HG02610 (cell line): ENCODE results near the gene ALG1L2.
"Not testable (repeated sequence)": the region's sequence is repeated elsewhere in the genome, so short reads cannot be mapped to it uniquely, and the experiment has no call there.

Experiments used
- ATAC-seq: cut with Tn5 transposase; IDR thresholded peaks from one replicate; pipeline ENCODE4 v1.9.1; 2021; ENCODE audit warnings: mild to moderate bottlenecking, moderate library complexity; ENCODE audit not compliant: unreplicated experiment

ALG1L2 gene

DNA sequence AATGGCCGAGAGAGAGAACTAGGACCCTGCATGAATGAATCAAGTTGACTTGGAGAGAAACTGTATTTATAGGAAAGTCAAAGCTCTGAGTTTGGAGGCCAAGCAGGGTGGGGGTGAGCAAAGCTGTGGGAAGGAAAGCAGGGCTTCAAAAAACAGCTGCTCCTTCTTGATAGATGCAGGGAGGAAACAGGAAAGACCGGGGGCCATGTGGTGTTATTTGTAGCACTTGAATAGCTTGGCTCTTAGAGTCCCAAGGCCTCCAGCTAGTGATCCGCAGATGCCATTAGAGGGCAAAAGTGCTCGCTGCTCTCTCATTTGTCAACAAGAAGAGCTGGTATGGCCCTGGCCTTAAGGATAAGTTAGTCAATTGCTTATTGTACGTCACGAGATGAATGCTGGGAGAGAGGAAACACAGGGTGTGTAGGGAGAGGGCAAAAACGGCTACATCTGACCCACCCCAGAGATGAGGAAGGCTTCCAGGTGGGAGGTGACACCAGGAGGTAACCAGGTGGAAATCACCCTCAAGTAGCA lies at the start of gene ALG1L2:
ALG1L2 (plus strand) TSS at position 481 of the 531 bp plus-strand sequence. CDS start 186 bp downstream, outside the sequence.
- ATAC-seq = no peak

DNA sequence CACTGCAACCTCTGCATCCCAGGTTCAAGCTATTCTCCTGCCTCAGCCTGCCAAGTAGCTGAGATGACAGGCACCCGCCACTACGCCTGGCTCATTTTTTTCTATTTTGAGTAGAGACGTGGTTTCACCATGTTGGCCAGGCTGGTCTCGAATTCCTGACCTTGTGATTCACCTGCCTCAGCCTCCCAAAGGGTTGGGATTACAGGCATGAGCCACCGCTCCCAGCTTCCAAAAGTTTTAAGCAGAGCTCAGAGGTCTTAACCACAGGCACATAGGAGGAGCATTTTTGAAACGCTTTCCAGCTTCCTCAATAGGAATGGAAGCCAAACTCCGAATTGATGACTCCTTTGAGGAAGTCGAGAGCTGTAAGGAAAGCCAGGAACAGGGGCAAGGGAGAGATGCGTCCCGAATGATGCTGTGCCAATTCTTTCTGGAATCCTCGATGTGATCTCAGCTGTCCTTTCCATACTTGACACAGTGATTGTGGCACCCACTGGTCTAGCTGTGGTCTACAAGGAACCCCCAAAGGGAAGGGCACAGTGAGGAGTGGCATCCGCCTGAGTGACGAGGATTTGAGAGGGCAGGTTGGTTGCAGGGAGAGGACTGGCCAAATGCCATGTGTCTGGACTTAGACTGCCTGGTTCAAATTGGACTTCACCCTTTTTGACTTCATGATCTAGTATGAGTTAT lies 44.4 kb upstream of the ALG1L2 start:
- not testable (repeated sequence) for ATAC-seq

DNA sequence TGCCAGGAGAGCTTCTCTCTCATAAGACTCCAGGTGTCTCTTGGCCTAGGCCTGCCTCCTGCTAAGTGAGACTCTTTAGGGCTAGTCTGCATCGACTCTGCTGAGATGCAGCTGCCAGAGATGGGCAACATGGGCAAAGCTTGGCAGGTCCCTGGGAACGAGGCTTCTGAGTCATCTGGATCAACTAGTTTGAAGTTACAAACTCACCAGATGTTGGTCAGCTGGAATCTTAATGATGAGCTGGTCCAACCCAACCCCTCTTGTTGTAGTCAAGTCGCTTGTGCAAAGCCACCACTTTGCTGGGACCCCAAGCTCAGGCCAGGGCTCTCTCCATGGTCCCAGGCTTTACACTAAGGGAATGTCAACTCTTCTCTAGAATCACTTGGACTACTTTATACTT lies 38.9 kb upstream of the ALG1L2 start:
- not testable (repeated sequence) for ATAC-seq

DNA sequence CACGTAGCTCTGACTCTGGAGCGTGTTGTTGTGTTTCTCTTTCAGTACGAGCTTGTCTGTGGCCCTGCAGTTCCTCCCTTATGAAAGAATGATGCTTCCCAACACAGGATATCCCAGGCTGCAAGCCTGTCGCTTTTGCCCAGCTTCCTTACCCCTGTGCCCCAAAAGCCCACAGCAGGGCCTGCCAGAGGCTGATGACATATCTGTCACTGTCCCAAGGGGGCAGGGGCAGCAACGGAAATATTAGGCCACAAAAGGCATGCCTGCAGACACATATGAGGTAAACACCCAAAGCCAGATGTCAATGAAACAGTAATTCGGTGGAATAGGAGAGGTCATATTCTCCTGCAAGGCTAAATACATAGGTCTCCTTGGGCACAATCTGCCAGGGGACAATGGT lies 38.0 kb upstream of the ALG1L2 start:
- not testable (repeated sequence) for ATAC-seq

GRCh38 chr3:130044370-130044769 lies 37.3 kb upstream of the ALG1L2 start:
- ATAC-seq = no peak

- no peak for ATAC-seq
Measured at GRCh38 chr3:130048726-130049125, 32.9 kb upstream of the ALG1L2 start.

GRCh38 chr3:130052366-130052765 lies 29.3 kb upstream of the ALG1L2 start:
- not testable (repeated sequence) for ATAC-seq

DNA sequence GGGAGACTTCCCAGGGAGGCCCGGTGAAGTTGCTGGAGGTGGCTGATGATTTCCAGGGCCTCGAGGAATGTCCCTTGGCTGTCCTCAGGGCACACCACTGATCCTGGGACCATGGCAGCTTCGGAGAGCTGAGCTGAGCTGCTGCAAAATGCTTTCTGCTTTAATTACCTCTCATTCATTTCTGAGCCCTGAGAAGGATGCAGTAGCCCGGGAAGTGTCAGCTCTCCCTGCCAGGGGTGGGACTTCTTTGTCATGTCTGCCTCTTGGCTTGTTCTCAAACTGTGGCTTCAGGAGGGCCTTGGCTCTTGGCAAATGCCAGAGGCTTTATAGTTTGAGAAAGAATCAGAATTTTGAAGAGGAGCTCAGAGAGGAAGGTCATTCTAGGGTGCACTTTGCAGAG lies 28.7 kb upstream of the ALG1L2 start:
- not testable (repeated sequence) for ATAC-seq

DNA sequence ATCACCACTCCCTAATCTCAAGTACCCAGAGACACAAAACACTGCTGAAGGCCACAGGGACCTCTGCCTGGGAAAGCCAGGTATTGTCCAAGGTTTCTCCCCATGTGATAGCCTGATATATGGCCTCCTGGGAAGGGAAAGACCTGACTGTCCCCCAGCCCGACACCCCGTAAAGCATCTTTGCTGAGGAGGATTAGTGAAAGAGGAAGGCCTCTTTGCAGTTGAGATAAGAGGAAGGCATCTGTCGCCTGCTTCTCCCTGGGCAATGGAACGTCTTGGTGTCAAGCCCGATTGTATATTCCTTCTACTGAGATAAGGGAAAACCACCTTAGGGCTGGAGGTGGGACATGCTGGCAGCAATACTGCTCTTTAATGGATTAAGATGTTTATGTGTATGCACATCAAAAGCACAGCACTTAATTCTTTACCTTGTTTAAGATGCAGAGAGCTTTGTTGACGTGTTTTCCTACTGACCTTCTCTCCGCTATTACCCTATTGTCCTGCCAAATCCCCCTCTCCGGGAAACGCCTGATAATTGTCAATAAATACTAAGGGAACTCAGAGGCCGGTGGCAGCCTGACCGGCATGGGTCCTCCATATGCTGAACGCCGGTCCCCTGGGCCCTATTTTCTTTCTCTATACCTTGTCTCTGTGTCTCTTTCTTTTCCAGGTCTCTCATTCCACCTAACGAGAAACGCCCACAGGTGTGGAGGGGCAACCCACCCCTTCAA lies 23.9 kb upstream of the ALG1L2 start:
- not testable (repeated sequence) for ATAC-seq

DNA sequence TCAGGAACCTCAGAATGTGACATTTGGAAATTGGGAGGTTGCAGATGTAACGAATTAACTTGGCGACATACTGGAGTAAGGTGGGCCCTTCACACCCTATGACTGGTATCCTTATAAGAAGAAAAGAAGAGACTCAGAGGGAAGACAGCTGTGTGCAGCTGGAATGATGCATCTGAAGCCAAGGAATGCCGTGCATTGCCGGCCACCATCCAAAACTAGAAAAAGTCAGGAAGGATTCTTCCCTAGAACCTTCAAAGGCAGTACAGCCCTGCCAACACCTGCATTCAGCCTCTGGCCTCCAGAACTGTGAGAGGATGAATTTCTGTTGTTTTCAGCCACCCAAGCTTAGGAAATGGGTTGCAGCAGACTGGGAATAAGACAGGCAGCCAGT lies 23.4 kb upstream of the ALG1L2 start:
- not testable (repeated sequence) for ATAC-seq

GRCh38 chr3:130058716-130059115 lies 22.9 kb upstream of the ALG1L2 start:
- not testable (repeated sequence) for ATAC-seq

DNA sequence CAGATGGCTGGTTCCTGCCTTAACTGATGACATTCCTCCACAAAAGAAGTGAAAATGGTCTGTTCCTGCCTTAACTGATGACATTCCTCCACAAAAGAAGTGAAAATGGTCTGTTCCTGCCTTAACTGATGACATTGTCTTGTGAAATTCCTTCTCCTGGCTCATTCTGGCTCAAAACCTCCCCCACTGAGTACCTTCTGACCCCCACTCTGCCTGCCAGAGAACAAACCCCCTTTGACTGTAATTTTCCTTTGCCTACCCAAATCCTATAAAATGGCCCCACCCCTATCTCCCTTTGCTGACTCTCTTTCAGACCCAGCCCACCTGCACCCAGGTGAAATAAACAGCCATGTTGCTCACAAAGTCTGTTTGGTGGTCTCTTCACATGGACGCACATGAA lies 22.5 kb upstream of the ALG1L2 start:
- not testable (repeated sequence) for ATAC-seq

GRCh38 chr3:130073582-130073981 lies 8.0 kb upstream of the ALG1L2 start:
- no peak for ATAC-seq

DNA sequence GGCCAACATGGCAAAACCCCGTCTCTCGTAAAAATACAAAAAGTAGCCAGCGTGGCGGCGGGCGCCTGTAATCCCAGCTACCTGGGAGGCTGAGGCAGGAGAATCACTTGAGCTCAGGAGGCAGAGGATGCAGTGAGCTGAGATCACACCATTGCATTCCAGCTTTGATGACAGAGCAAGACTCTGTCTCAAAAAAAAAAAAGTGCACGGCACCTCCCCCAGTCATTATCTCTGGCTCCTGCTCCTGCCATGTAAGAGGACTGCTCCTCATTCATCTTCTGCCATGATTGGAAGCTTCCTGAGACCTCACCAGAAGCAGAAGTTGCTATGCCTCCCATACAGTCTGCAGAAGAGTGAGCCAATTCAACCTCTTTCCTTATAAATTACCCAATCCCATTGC lies 4.0 kb upstream of the ALG1L2 start:
- ATAC-seq = no peak

GRCh38 chr3:130083363-130084090 lies 1.9 kb downstream of the ALG1L2 start:
- not testable (repeated sequence) for ATAC-seq

DNA sequence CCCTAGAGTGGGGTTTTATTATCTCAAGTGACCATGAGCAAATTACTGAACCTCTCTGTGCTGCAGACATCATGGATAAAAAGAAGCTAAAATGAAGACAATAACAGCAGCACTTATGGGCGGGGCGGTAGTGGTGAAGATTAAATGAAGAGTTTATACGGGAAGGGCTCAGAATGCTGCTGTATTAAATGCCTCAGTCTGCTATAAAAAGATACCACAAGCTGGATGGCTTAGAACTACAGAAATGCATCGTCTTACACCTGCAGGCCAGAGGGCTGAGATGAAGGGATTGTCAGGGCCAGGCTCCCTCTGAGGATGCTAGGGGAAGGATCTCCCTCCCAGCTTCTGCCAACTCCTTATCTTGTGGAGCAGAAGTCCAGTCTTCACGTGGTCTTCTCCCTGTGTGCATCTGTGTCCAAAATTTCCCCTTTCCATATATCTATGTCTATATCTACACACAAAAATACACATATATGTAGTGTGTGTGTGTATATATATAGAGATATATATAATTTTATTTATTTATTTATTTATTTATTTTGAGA lies 2.9 kb downstream of the ALG1L2 start:
- ATAC-seq = no peak

DNA sequence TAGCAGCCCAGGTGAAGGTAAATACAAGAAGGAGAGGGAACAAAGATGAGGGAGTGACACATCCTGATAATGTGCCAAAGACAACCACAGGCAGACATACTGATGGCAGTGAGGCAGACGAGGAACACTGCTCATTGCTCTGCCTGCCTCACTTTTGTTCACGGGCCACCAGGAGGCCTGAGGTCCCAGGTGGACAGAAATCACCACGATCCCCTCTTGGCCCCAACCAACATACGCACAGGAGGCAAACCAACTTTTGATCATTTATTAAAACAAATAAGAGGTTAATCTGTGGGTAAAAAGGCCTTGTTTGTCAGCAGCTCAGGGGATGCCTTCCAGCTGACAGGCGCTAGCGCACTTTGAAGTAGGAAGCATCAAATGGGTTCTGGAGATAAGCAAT lies 4.2 kb downstream of the ALG1L2 start:
- no peak for ATAC-seq

GRCh38 chr3:130086628-130087027 lies 5.0 kb downstream of the ALG1L2 start:
- not testable (repeated sequence) for ATAC-seq

DNA sequence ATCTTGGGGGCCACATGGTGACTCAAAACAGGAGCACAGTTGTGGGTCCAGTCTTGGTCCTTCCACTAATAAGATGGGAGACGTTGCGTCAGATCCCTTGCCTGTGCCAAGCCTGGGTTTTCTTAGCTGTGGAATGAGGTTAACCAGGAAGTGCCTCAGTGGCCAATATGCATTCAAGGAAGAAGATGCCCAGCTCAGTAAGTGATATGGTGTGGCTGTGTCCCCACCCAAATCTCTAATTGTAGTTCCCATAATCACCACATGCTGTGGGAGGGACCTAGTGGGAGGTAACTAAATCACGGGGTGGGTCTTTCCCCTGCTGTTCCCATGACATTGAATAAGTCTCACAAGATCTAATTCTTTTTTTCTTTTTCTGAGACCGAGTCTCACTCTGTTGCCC lies 6.4 kb downstream of the ALG1L2 start:
- ATAC-seq = no peak

- ATAC-seq = not testable (repeated sequence)
Measured at GRCh38 chr3:130090681-130091080, 9.1 kb downstream of the ALG1L2 start.

DNA sequence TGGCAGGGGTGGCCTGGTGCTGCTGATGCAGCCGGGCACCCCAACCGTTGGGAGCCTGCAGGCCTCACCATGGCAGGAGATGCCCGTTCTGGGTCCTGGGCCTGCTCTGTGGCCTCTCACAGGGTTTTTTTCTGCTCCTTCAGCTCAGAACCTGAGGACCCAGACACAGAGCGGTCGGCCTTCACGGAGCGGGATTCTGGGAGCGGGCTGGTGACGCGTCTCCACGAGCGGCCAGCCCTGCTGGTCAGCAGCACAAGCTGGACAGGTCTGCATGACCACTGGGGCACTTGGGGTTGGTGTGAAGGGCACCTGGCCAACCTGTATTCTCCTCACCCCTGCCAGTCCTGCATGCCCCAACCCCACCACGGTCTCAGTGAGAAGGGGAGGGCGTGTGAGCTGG lies 10.3 kb downstream of the ALG1L2 start:
- ATAC-seq = no peak
